Transverse colon (tissue), 4 donors: ENCODE results near the gene CYBB. TPM values are rescaled to one million over a fixed set of nuclear protein-coding genes. Genes with fewer than 3 reads are reported as not detected.

Experiments used
- DNase-seq: peaks from one replicate; pipeline ENCODE4 v3.0.0-alpha.2; 2019
- H3K27ac ChIP-seq, 4 donors: fragments of 200-600 bp; sonication (generic); 2 replicates each; pipeline ENCODE4 v1.5.1; 2016 to 2018; ENCODE audit warnings: inconsistent platforms in 4 of 4
- H3K27me3 ChIP-seq: fragments of 200-600 bp; sonication (generic); 2 replicates; pipeline ENCODE4 v1.5.1; 2017; ENCODE audit warnings: inconsistent platforms
- H3K36me3 ChIP-seq, 4 donors: fragments of 200-600 bp; sonication (generic); 2 replicates each; pipeline ENCODE4 v1.5.1; 2017 to 2019; ENCODE audit warnings: inconsistent platforms in 4 of 4
- H3K4me1 ChIP-seq, 4 donors: fragments of 200-600 bp; sonication (generic); 2 replicates each; pipeline ENCODE4 v1.5.1; 2017 to 2020; ENCODE audit warnings: inconsistent platforms in 4 of 4
- H3K4me3 ChIP-seq, 4 donors: fragments of 200-600 bp; sonication (generic); 1 replicate in 1 of 4; 2 replicates in 3 of 4; pipeline versions ENCODE4 v1.5.1 to v1.6.1; 2017 to 2019; ENCODE audit warnings: inconsistent platforms in 4 of 4
- H3K9me3 ChIP-seq, 2 donors: fragments of 200-600 bp; sonication (generic); 2 replicates each; pipeline ENCODE4 v1.5.1; 2017 to 2019; ENCODE audit warnings: inconsistent platforms in 2 of 2
- CTCF ChIP-seq, 5 experiments: fragments of 200-600 bp in 3 of 5; fragments of 450-650 bp in 2 of 5; sonication (generic) in 3 of 5; IDR thresholded peaks; 1 replicate in 2 of 5; 2 replicates in 3 of 5; pipeline ENCODE4 v1.5.1; 2016 to 2017; ENCODE audit warnings: antibody characterized with exemption in 5 of 5, inconsistent platforms in 3 of 5, mild to moderate bottlenecking in 2 of 5, moderate library complexity in 1 of 5
- EP300 ChIP-seq: sonication (generic); formaldehyde crosslinking; IDR thresholded peaks from one replicate; pipeline ENCODE4 v1.6.1; 2017; ENCODE audit warnings: antibody characterized with exemption, low read depth
- POLR2A ChIP-seq: fragments of 450-650 bp; IDR thresholded peaks from one replicate; pipeline ENCODE4 v1.6.1; 2016; ENCODE audit warnings: antibody characterized with exemption, mild to moderate bottlenecking, moderate library complexity
- POLR2AphosphoS5 ChIP-seq, 3 donors: sonication (generic); formaldehyde crosslinking; IDR thresholded peaks; one replicate each; pipeline ENCODE4 v1.6.1; 2016; ENCODE audit warnings: antibody characterized with exemption in 3 of 3
- WGBS, 2 donors: methylation state at CpG; one replicate each; pipeline ENCODE4 v1.1.5; 2018; ENCODE audit warnings: low coverage in 1 of 2; 5-methylcytosine and 5-hydroxymethylcytosine counted together
- in situ Hi-C, 4 donors: fragments of 200-750 bp; cut with MboI; loops; one replicate each; pipeline versions ENCODE4 v1.15.0 to v1.15.1; 2017; ENCODE audit warnings: low sequenced_read_pairs in 3 of 4, low pct_ligation_motif_present in 1 of 4, low pct_unique_long_range_greater_than_20kb in 1 of 4
- intact Hi-C: fragments of 100-400 bp; cut with DNase I; formaldehyde crosslinking; loops from one replicate; pipeline ENCODE4 v1.15.1; 2023; ENCODE audit warnings: low total_unique reads
- total RNA-seq, 4 donors: library from RNA; depleted of rRNA; stranded (reverse); fragments of >200 nt; gene quantifications; one replicate each; pipeline ENCODE4 v1.1.0, GENCODE V29; 2016

Gene CYBB
- total RNA-seq, 4 donors from 2014 or later = 3.8 to 21.7 (median 14.9) TPM

GRCh38 chrX:37796310-37796709 is 16.5 kb downstream of the CYBB start:
- Histone ChIP-seq H3K27ac (no peak overlapping the region), H3K27me3 (no peaks in the 10 kb centered on the region), H3K4me3 (no peak overlapping the region), H3K9me3 (no peaks in the 10 kb centered on the region), H3K4me1 (no peaks in the 10 kb centered on the region), H3K36me3 (no peaks in the 10 kb centered on the region)
- intact Hi-C loops (no loop called here), in situ Hi-C loops (no loop called here)
- TF ChIP-seq EP300 (no peak), POLR2AphosphoS5 (IDR thresholded peaks at IDR 0.05) (no peak), CTCF (IDR thresholded peaks at IDR 0.05) (no peak), POLR2A (no peak)
- no peak for DNase-seq

GRCh38 chrX:37796805-37797204 is 16.9 kb downstream of the CYBB start:
- intact Hi-C loops = no loop called here

GRCh38 chrX:37799936-37800335 is 20.1 kb downstream of the CYBB start:
- Histone ChIP-seq H3K4me1 (no peaks in the 10 kb centered on the region), H3K27me3 (no peaks in the 10 kb centered on the region), H3K36me3 (no peaks in the 10 kb centered on the region), H3K4me3 (no peak overlapping the region), H3K27ac (no peak overlapping the region), H3K9me3 (no peaks in the 10 kb centered on the region)
- TF ChIP-seq CTCF (IDR thresholded peaks at IDR 0.05) = no peak
- no peak for TF ChIP-seq EP300
- no peak for TF ChIP-seq POLR2AphosphoS5 (IDR thresholded peaks at IDR 0.05)
- no peak for TF ChIP-seq POLR2A
- intact Hi-C loops = no loop called here
- 81% methylated on average over 2 of the region's 2 CpGs; no CpG with 5 or more reads in 1 of the 2 donors for WGBS, 2 donors
- in situ Hi-C loops = no loop called here
- DNase-seq = no peak

More at GRCh38 chrX:37796805-37797204, 16.9 kb downstream of the CYBB start:
- H3K27me3 ChIP-seq = no peaks in the 10 kb centered on the region
- H3K4me3 ChIP-seq = no peak overlapping the region
- no peaks in the 10 kb centered on the region for H3K36me3 ChIP-seq
- no peak overlapping the region for H3K27ac ChIP-seq
- H3K4me1 ChIP-seq = no peaks in the 10 kb centered on the region
- TF ChIP-seq POLR2AphosphoS5 (IDR thresholded peaks at IDR 0.05) (no peak), CTCF (IDR thresholded peaks at IDR 0.05) (no peak), EP300 (no peak), POLR2A (no peak)
- in situ Hi-C loops = no loop called here
- H3K9me3 ChIP-seq = no peaks in the 10 kb centered on the region
- DNase-seq = peak; percentile 15

GRCh38 chrX:37800717-37801116 is 20.9 kb downstream of the CYBB start:
- no peaks in the 10 kb centered on the region for H3K9me3 ChIP-seq
- no peak for DNase-seq
- no peaks in the 10 kb centered on the region for H3K27me3 ChIP-seq
- no peaks in the 10 kb centered on the region for H3K36me3 ChIP-seq
- TF ChIP-seq CTCF (IDR thresholded peaks at IDR 0.05) (no peak), POLR2AphosphoS5 (IDR thresholded peaks at IDR 0.05) (no peak), EP300 (no peak), POLR2A (no peak)
- no peak overlapping the region for H3K27ac ChIP-seq
- intact Hi-C loops (no loop called here), in situ Hi-C loops (no loop called here)
- H3K4me3 ChIP-seq = no peak overlapping the region
- H3K4me1 ChIP-seq = no peaks in the 10 kb centered on the region
